ENCODE results near the gene SP110. TPM values are rescaled to one million over a fixed set of nuclear protein-coding genes. Genes with fewer than 3 reads are reported as not detected.

The SP110 gene
- total and polyA plus RNA-seq, 9 of the 15 experiments (the other 6 are each of a cell fraction or from before 2014, with no cell fraction given), result 3.6 to 11.0 (median 7.1) TPM

- intact Hi-C loops (cut with micrococcal nuclease) (no loop called here), in situ Hi-C loops (cut with MboI) (no loop called here)
- ATAC-seq (no peak), FAIRE-seq (no peak), DNase-seq (ENCODE audit: extremely low read depth in 1 of 4, low spot score in 3 of 4) (no peak)
- H3K9me3 ChIP-seq (replicated peaks; ENCODE audit: control insufficient read depth, insufficient read depth, low read depth, low read length), result no peaks in the 10 kb centered on the region
- H3K79me2 ChIP-seq (ENCODE audit: control insufficient read depth, insufficient read depth, low read length), result no peaks in the 10 kb centered on the region
- TF ChIP-seq PCBP1 (IDR thresholded peaks at IDR 0.05; ENCODE audit: low read depth, low read length, poor library complexity, severe bottlenecking) (no peak), ZNF830 (CRISPR knock-in tag; IDR thresholded peaks at IDR 0.05) (no peak), ZKSCAN3 (CRISPR knock-in tag; IDR thresholded peaks at IDR 0.05) (no peak), SPI1 (IDR thresholded peaks at IDR 0.05; ENCODE audit: borderline replicate concordance, low read depth, low read length) (no peak), RCOR1 (IDR thresholded peaks at IDR 0.05; ENCODE audit: borderline replicate concordance in 1 of 2, low read depth in 2 of 2, low read length in 2 of 2) (no peak)
- WGBS (ENCODE audit: insufficient coverage, low coverage, missing lambda C conversion rate), result 32% methylated on average over 3 of the region's 3 CpGs
- no peaks in the 10 kb centered on the region for H3K9me1 ChIP-seq (ENCODE audit: control insufficient read depth, insufficient read depth, low read length)
- ChIA-PET CTCF (ENCODE audit: low intra/inter-chr PET ratio) (no interaction called here), POLR2A (no interaction called here)
- no peaks in the 10 kb centered on the region for H4K20me1 ChIP-seq (replicated peaks; ENCODE audit: control insufficient read depth, insufficient read depth, low read length)
- peaks cover 2 to 5% of the 10 kb centered on the region in 2 experiments; a peak in 3 of 5 replicates for H3K4me1 ChIP-seq (replicated peaks in 1 of 2; ENCODE audit: control insufficient read depth in 2 of 2, insufficient read depth in 2 of 2, low read length in 2 of 2)
- no peak overlapping the region for H3K27ac ChIP-seq (ENCODE audit: extremely low read depth, low read depth, low read length)
- no peak overlapping the region for H3K4me2 ChIP-seq (ENCODE audit: insufficient read depth, low read length)
- H3K36me3 ChIP-seq (ENCODE audit: control insufficient read depth, insufficient read depth, low read length), result no peaks in the 10 kb centered on the region
- H3K27me3 ChIP-seq (ENCODE audit: control insufficient read depth in 2 of 2, insufficient read depth in 2 of 2, low read length in 2 of 2), result no peaks in the 10 kb centered on the region
- no TSS peak for BruUV-seq (replicated peaks)
- H2AFZ ChIP-seq (ENCODE audit: low read depth, low read length), result no peak overlapping the region
- no peak overlapping the region for H3K4me3 ChIP-seq
- no peak overlapping the region for H3K9ac ChIP-seq (ENCODE audit: insufficient read depth in 1 of 2, low read depth in 2 of 2, low read length in 2 of 2)
Observed at GRCh38 chr2:230217424-230217823, 2.4 kb downstream of the SP110 start.

GRCh38 chr2:230216489-230216888 is 3.3 kb downstream of the SP110 start:
- CTCF ChIA-PET (ENCODE audit: low intra/inter-chr PET ratio), result no interaction called here
- Histone ChIP-seq H3K9me1 (ENCODE audit: control insufficient read depth, insufficient read depth, low read length) (no peaks in the 10 kb centered on the region), H3K4me3 (no peak overlapping the region), H4K20me1 (replicated peaks; ENCODE audit: control insufficient read depth, insufficient read depth, low read length) (no peaks in the 10 kb centered on the region), H3K9me3 (replicated peaks; ENCODE audit: control insufficient read depth, insufficient read depth, low read depth, low read length) (no peaks in the 10 kb centered on the region), H3K4me1 (replicated peaks in 1 of 2; ENCODE audit: control insufficient read depth in 2 of 2, insufficient read depth in 2 of 2, low read length in 2 of 2) (peaks cover 2 to 5% of the 10 kb centered on the region in 2 experiments; a peak in 3 of 5 replicates), H3K27me3 (ENCODE audit: control insufficient read depth in 2 of 2, insufficient read depth in 2 of 2, low read length in 2 of 2) (no peaks in the 10 kb centered on the region), H3K9ac (ENCODE audit: insufficient read depth in 1 of 2, low read depth in 2 of 2, low read length in 2 of 2) (no peak overlapping the region), H3K79me2 (ENCODE audit: control insufficient read depth, insufficient read depth, low read length) (no peaks in the 10 kb centered on the region), H3K27ac (ENCODE audit: extremely low read depth, low read depth, low read length) (no peak overlapping the region), H2AFZ (ENCODE audit: low read depth, low read length) (no peak overlapping the region), H3K4me2 (ENCODE audit: insufficient read depth, low read length) (no peak overlapping the region), H3K36me3 (ENCODE audit: control insufficient read depth, insufficient read depth, low read length) (no peaks in the 10 kb centered on the region; the same call in 2 of the 3 replicates)
- intact Hi-C loops (cut with micrococcal nuclease) (no loop called here), in situ Hi-C loops (cut with MboI) (no loop called here)
- POLR2A ChIA-PET, result no interaction called here
- TF ChIP-seq CTBP1 (IDR thresholded peaks at IDR 0.05; ENCODE audit: borderline replicate concordance) (no peak), RHOXF2B (CRISPR knock-in tag; conservative IDR thresholded peaks at IDR 0.05) (no peak), ZNF561 (CRISPR knock-in tag; conservative IDR thresholded peaks at IDR 0.05) (no peak), ZNF384 (IDR thresholded peaks at IDR 0.05; ENCODE audit: low read depth, low read length) (no peak), ZNF75A (CRISPR knock-in tag; IDR thresholded peaks at IDR 0.05) (no peak), LCOR (CRISPR knock-in tag; IDR thresholded peaks at IDR 0.05) (no peak), SIRT6 (IDR thresholded peaks at IDR 0.05; ENCODE audit: low read depth, low read length) (no peak), ZNF395 (CRISPR knock-in tag; IDR thresholded peaks at IDR 0.05) (no peak), SNRNP70 (optimal IDR thresholded peaks at IDR 0.05; ENCODE audit: low read depth, low read length) (no peak), ZNF175 (CRISPR knock-in tag; IDR thresholded peaks at IDR 0.05; ENCODE audit: low read depth) (no peak), JUN (IDR thresholded peaks at IDR 0.05; ENCODE audit: borderline replicate concordance, low read depth, low read length) (no peak), JUN (CRISPR knock-in tag; IDR thresholded peaks at IDR 0.05; ENCODE audit: borderline replicate concordance) (no peak)
- 60% methylated on average over 1 of the region's 1 CpG for WGBS (ENCODE audit: insufficient coverage, low coverage, missing lambda C conversion rate)
- FAIRE-seq, result no peak
- ATAC-seq, result no peak
- DNase-seq (ENCODE audit: extremely low read depth in 1 of 4, low spot score in 3 of 4), result no peak
- no TSS peak for BruUV-seq (replicated peaks)

Measured in K562 (cell line).